Breast epithelium (tissue), 4 donors: ENCODE data around the gene AMPH. TPM values are rescaled to one million over a fixed set of nuclear protein-coding genes. Genes with fewer than 3 reads are reported as not detected.

Experiments
- DNase-seq, 2 donors: peaks; one replicate each; pipeline ENCODE4 v3.0.0-alpha.2; 2019; ENCODE audit warnings: low spot score in 2 of 2
- H3K27ac ChIP-seq, 2 donors: fragments of 200-600 bp; sonication (generic) in 1 of 2; one replicate each; pipeline ENCODE4 v1.5.1; 2016 to 2019; ENCODE audit warnings: mild to moderate bottlenecking in 1 of 2
- H3K27me3 ChIP-seq, 2 donors: fragments of 200-600 bp; sonication (generic) in 1 of 2; one replicate each; pipeline versions ENCODE4 v1.5.1 to v1.6.0; 2017 to 2019; ENCODE audit warnings: control low read depth in 1 of 2, mild to moderate bottlenecking in 1 of 2
- H3K36me3 ChIP-seq: fragments of 200-600 bp; one replicate; pipeline ENCODE4 v1.5.1; 2019
- H3K4me1 ChIP-seq, 2 donors: fragments of 200-600 bp; sonication (generic); one replicate each; pipeline ENCODE4 v1.5.1; 2016 to 2019; ENCODE audit warnings: control low read depth in 1 of 2
- H3K4me3 ChIP-seq, 3 donors: fragments of 200-600 bp; sonication (generic); 1 replicate in 2 of 3; 2 replicates in 1 of 3; pipeline ENCODE4 v1.5.1; 2016 to 2019; ENCODE audit warnings: mild to moderate bottlenecking in 3 of 3, moderate library complexity in 2 of 3
- H3K9me3 ChIP-seq, 2 donors: fragments of 200-600 bp; sonication (generic) in 1 of 2; one replicate each; pipeline ENCODE4 v1.5.1; 2016 to 2019; ENCODE audit warnings: control low read depth in 1 of 2
- POLR2A ChIP-seq: fragments of 450-650 bp; IDR thresholded peaks from one replicate; pipeline ENCODE4 v1.6.1; 2016; ENCODE audit warnings: antibody characterized with exemption, mild to moderate bottlenecking, moderate library complexity
- POLR2AphosphoS5 ChIP-seq, 3 donors: sonication (generic); formaldehyde crosslinking; IDR thresholded peaks; one replicate each; pipeline ENCODE4 v1.6.1; 2017; ENCODE audit warnings: antibody characterized with exemption in 3 of 3
- intact Hi-C: fragments of 100-400 bp; cut with DNase I; formaldehyde crosslinking; loops from one replicate; pipeline ENCODE4 v1.15.1; 2023; ENCODE audit warnings: low total_unique reads
- total RNA-seq, 3 donors: library from RNA; depleted of rRNA; stranded (reverse); fragments of >200 nt; gene quantifications; one replicate each; pipeline ENCODE4 v1.1.0, GENCODE V29; 2016
- TF ChIP-seq, protein P1 (sequence below), 3 donors: fragments of 450-650 bp; IDR thresholded peaks; one replicate each; pipeline ENCODE4 v1.5.1; 2016 to 2017; ENCODE audit warnings: antibody characterized with exemption in 3 of 3, mild to moderate bottlenecking in 3 of 3, moderate library complexity in 3 of 3

The AMPH gene
- total RNA-seq, 3 donors from 2014 or later = 5.0 to 31.0 (median 15.1) TPM

DNA sequence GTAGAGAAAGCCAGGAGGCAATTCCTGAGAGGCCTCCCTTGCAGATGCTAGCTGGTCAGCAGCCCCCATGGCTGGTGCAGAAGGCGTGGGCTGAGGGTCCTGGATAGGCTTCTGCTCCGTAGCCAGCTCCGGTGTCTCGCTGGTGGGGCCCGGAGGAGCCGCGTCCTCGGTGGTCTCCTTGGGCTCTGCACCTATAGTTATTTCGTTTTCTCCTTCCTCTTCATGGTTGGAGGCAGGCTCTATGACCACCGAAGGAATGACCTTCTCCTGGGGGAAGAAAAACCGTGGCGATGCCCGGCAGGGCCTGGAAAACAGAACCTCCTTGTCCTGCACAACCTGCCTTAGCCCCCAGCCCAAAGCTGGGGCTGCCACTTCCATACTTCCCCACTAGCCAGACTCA, 239.4 kb downstream of the AMPH start:
- TF ChIP-seq POLR2AphosphoS5 (IDR thresholded peaks at IDR 0.05) (no peak), POLR2A (no peak)
- TF ChIP-seq, protein P1, sequence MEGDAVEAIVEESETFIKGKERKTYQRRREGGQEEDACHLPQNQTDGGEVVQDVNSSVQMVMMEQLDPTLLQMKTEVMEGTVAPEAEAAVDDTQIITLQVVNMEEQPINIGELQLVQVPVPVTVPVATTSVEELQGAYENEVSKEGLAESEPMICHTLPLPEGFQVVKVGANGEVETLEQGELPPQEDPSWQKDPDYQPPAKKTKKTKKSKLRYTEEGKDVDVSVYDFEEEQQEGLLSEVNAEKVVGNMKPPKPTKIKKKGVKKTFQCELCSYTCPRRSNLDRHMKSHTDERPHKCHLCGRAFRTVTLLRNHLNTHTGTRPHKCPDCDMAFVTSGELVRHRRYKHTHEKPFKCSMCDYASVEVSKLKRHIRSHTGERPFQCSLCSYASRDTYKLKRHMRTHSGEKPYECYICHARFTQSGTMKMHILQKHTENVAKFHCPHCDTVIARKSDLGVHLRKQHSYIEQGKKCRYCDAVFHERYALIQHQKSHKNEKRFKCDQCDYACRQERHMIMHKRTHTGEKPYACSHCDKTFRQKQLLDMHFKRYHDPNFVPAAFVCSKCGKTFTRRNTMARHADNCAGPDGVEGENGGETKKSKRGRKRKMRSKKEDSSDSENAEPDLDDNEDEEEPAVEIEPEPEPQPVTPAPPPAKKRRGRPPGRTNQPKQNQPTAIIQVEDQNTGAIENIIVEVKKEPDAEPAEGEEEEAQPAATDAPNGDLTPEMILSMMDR (IDR thresholded peaks at IDR 0.05) = no peak
- no peaks in the 10 kb centered on the region for H3K9me3 ChIP-seq

DNA sequence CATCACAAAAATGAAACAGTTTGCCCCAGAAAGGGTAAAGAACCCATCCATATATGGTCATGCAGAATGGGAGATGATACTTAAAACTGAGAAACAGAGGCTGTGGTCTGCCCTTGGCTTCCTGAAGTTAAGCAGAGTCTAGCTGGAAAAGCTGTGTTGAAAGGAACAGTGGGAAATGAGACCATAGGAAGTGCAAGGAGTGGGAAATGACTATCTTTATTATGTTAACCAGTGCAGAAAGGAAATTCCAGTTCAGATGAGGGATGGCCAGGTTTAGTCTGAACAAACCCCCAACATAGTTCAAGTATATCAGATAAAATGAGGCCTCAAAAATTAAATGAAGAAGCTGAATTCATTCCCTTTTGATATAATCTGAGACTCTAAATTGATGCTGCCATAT, 245.5 kb downstream of the AMPH start:
- Histone ChIP-seq H3K27ac (no peak overlapping the region), H3K4me3 (no peak overlapping the region), H3K36me3 (no peaks in the 10 kb centered on the region), H3K4me1 (no peaks in the 10 kb centered on the region), H3K27me3 (no peaks in the 10 kb centered on the region), H3K9me3 (no peaks in the 10 kb centered on the region)
- intact Hi-C loops = no loop called here
- TF ChIP-seq, protein P1 (IDR thresholded peaks at IDR 0.05) = no peak
- TF ChIP-seq POLR2A = no peak
- no peak for TF ChIP-seq POLR2AphosphoS5 (IDR thresholded peaks at IDR 0.05)
- no peak for DNase-seq

More for the DNA sequence above, 239.4 kb downstream of the AMPH start:
- intact Hi-C loops = no loop called here
- no peak for DNase-seq
- Histone ChIP-seq H3K36me3 (no peaks in the 10 kb centered on the region), H3K4me1 (no peaks in the 10 kb centered on the region), H3K4me3 (no peak overlapping the region), H3K27me3 (no peaks in the 10 kb centered on the region), H3K27ac (no peak overlapping the region)

DNA sequence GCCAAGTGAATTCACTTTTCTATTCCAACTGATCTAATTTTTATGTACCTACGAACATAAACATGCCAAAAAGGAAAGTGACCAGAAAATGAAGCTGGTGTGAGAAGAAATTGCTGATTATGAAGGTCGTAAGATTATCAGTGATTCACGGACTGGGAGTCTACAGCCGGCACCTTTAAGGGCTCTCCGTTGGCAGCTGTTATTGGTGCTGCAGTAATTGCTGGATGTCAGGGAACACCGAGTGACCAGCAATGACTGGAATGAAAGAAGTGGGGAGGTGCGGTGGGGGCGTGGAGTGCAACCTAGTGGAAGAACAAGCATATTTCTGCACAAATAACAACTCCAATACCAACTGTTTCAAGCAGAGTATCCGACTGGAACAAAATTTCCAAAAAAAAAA, 247.9 kb downstream of the AMPH start:
- TF ChIP-seq, protein P1 (IDR thresholded peaks at IDR 0.05) = no peak
- no peak for TF ChIP-seq POLR2A

DNA sequence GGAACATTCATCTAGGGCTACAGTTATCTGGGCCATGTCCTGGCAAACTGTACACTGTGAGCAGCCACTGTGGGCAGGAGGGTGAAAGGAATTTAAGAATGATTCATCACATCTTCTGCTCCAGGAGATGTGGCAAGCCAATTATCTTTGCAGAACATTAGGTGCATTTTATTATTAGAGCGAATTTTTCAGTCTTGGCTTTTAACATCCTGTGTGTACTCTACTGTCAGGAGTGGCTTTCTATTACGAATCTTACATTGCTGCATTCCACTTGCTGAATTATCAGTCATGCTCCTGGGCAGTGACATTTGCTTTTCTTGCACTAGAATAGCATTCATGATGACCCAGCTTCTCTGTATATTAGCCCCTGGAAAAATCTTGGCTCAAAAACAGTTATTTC, 248.5 kb downstream of the AMPH start:
- no peak for DNase-seq
- Histone ChIP-seq H3K9me3 (no peaks in the 10 kb centered on the region), H3K36me3 (no peaks in the 10 kb centered on the region), H3K27me3 (no peaks in the 10 kb centered on the region), H3K27ac (no peak overlapping the region), H3K4me3 (no peak overlapping the region), H3K4me1 (no peaks in the 10 kb centered on the region)
- intact Hi-C loops = no loop called here
- TF ChIP-seq POLR2A (no peak), POLR2AphosphoS5 (IDR thresholded peaks at IDR 0.05) (no peak)
- TF ChIP-seq, protein P1 (IDR thresholded peaks at IDR 0.05) = no peak

More for the DNA sequence above, 247.9 kb downstream of the AMPH start:
- no peak overlapping the region for H3K27ac ChIP-seq
- no peak for DNase-seq
- H3K9me3 ChIP-seq = no peaks in the 10 kb centered on the region
- no peaks in the 10 kb centered on the region for H3K4me1 ChIP-seq
- H3K36me3 ChIP-seq = no peaks in the 10 kb centered on the region
- H3K27me3 ChIP-seq = no peaks in the 10 kb centered on the region
- no peak overlapping the region for H3K4me3 ChIP-seq
- intact Hi-C loops = no loop called here

DNA sequence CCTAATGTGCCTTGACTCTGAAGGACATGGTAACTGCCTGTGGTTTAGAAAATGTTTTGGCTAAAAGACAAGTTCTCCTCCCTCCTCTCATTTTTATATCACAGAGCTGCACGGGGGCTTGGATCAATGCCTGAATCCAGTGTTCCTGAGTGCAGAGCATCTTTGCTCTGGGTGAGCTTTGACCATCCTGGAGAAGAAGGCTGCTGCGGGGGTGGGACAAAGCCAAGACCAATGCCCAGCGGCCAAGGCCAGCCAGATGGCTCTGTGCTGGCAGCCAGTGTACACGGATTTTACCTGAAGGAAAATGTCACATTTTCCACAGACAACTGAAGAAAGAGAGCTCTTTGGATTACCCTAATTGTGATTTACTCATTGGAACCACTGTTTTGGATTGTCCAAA, 255.7 kb downstream of the AMPH start:
- no peaks in the 10 kb centered on the region for H3K36me3 ChIP-seq
- H3K27me3 ChIP-seq = no peaks in the 10 kb centered on the region
- TF ChIP-seq POLR2A (no peak), POLR2AphosphoS5 (IDR thresholded peaks at IDR 0.05) (no peak)
- TF ChIP-seq, protein P1 (IDR thresholded peaks at IDR 0.05) = no peak
- H3K27ac ChIP-seq = no peak overlapping the region
- no peak overlapping the region for H3K4me3 ChIP-seq
- DNase-seq = no peak
- no peaks in the 10 kb centered on the region for H3K9me3 ChIP-seq
- H3K4me1 ChIP-seq = no peaks in the 10 kb centered on the region
- intact Hi-C loops = no loop called here
